DOHH2 (cell line): Measurements from ENCODE around the gene NCLN.

ENCODE experiments used
- EZH2phosphoT487 ChIP-seq: fragments of 200-600 bp; sonication (generic); IDR thresholded peaks from 2 replicates; pipeline ENCODE4 v1.6.1; 2017; ENCODE audit warnings: borderline replicate concordance, mild to moderate bottlenecking, antibody characterized with exemption, low read length, moderate library complexity, mixed read lengths
- TF ChIP-seq, protein P1 (sequence below): fragments of 200-600 bp; sonication (generic); IDR thresholded peaks from one replicate; pipeline ENCODE4 v1.5.1; 2014; ENCODE audit warnings: antibody characterized with exemption, mild to moderate bottlenecking, low read depth, low read length; ENCODE audit not compliant: poor library complexity, severe bottlenecking

DNA sequence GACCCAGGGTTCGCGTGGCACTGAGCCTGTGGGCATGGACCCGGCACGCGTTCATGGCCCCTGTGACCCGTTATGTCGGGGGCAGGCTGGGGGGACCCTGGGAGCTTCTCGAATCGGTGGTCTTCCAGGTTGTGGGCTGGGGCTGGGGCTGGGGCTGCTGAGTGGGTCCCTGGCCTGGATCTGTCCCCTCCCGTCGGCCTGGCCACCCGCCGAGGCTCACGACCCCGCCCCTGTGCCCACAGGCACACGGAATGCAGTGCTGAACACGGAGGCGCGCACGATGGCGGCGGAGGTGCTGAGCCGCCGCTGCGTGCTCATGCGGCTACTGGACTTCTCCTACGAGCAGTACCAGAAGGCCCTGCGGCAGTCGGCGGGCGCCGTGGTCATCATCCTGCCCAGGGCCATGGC is 6.5 kb downstream of the NCLN start:
- TF ChIP-seq, protein P1, sequence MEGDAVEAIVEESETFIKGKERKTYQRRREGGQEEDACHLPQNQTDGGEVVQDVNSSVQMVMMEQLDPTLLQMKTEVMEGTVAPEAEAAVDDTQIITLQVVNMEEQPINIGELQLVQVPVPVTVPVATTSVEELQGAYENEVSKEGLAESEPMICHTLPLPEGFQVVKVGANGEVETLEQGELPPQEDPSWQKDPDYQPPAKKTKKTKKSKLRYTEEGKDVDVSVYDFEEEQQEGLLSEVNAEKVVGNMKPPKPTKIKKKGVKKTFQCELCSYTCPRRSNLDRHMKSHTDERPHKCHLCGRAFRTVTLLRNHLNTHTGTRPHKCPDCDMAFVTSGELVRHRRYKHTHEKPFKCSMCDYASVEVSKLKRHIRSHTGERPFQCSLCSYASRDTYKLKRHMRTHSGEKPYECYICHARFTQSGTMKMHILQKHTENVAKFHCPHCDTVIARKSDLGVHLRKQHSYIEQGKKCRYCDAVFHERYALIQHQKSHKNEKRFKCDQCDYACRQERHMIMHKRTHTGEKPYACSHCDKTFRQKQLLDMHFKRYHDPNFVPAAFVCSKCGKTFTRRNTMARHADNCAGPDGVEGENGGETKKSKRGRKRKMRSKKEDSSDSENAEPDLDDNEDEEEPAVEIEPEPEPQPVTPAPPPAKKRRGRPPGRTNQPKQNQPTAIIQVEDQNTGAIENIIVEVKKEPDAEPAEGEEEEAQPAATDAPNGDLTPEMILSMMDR: no peak
- no peak for TF ChIP-seq EZH2phosphoT487
